GM04503 (cell line): ENCODE results near the gene SAMD10.

Experiments used
- DNase-seq: peaks from one replicate; pipeline ENCODE4 v3.0.0-alpha.2; 2012; ENCODE audit warnings: low read depth

The SAMD10 gene

DNA sequence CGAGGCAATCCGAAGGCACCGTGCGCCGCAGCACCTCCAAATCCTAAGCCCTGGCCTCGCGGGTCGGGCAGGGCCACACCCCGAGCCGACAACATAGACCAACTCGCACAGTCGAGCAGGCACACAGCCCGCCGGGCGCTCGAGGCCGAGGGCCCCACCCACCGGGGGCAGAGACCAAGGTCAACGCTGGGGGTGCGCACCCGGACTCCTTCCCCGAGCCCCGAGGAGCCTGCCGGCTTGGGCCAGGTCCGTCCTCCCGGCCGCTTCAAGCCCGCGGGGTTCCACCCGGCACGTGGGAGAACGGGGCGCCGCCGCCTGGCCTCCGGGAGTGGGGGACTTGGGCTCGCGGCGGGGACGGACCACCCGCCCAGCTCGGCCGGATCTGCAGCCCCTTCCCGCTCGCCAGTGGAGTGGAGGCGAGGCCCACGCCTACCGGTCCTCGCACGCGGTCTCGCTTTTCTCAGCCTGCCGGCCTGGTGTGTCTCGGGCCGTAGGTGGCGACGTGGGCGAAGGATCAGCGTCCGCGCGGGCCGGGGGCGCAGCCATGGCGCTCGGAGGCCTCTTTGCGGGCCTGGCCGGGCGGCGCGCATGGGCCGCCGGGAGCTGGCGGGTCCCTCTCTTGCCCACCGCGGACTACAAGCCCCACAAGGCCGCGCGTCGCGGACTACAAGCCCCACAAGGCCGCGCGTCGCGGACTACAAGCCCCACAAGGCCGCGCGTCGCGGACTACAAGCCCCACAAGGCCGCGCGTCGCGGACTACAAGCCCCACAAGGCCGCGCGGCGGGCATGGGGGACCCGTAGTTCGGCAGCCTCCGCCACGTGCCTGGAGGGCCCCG, 23.4 kb downstream of the SAMD10 start, which contains the start of gene UCKL1:
Gene UCKL1, minus strand, starts transcription at position 590 of the 837 bp plus-strand sequence. Its CDS starts 44 bp downstream, at position 546.
- DNase-seq = no peak

- no peak for DNase-seq
Observed at GRCh38 chr20:63955281-63955826, 24.1 kb downstream of the SAMD10 start.

DNA sequence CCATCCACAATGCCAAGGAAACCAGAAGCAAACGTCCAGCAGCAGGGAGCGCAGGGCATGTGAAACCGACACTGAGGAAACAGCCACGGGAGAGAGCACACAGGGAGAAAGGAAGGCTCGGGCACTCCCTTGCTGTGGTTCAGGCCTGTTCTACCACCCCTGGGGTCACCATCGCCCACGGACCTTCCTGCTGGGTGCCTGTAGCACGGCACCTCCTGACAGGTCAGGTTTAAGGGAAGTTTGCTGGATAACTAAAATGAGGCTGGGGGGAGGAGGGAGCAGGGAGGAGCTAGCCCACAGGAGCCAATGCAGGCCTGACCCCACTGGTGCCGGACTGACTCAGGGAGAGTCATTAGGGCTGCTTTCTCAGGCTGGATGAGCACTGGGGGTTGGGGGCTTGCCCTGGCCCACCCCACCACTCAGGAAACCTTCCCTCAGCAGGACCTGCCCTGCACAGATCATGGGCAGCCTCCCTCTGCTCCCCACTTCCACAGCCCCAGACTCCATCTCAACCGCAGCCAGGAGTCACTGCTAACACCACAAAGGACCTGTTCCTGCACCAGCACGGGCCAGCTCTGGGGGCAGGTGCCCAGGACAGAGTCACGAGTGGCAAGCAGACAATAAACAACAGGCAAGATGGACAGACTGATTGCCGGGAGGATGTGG, 25.5 kb downstream of the SAMD10 start:
- no peak for DNase-seq

DNA sequence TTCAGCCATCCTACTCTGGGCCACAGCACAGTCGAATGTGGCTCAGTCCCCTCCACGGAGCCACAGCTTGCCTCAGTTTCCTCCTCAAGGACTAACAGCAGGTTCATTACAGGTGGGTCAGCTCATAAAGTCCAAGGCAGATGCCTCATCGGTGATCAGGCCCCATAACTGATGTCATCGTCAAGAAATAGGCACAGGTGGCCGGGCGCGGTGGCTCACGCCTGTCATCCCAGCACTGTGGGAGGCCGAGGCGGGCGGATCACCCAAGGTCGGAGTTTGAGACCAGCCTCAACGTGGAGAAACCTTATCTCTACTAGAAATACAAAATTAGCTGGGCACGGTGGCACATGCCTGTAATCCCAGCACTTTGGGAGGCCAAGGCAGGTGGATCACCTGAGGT, 26.7 kb downstream of the SAMD10 start:
- no peak for DNase-seq

DNA sequence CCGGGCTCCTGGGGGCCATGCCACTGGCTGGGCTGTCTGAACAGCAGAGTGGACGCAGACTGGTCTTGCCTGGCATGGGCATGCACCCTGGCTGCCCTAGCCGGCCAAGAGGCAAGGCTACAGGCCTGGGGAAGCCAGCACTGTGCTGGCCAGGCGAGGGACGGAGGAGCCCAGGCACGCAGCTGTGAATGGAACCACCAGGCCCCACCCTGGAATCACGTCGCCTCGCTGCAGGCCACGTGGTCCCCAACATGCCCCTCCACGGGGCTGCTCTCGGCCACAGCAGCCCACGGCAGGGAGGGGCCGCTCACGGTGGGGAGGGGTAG, 27.3 kb downstream of the SAMD10 start:
- DNase-seq = no peak

DNA sequence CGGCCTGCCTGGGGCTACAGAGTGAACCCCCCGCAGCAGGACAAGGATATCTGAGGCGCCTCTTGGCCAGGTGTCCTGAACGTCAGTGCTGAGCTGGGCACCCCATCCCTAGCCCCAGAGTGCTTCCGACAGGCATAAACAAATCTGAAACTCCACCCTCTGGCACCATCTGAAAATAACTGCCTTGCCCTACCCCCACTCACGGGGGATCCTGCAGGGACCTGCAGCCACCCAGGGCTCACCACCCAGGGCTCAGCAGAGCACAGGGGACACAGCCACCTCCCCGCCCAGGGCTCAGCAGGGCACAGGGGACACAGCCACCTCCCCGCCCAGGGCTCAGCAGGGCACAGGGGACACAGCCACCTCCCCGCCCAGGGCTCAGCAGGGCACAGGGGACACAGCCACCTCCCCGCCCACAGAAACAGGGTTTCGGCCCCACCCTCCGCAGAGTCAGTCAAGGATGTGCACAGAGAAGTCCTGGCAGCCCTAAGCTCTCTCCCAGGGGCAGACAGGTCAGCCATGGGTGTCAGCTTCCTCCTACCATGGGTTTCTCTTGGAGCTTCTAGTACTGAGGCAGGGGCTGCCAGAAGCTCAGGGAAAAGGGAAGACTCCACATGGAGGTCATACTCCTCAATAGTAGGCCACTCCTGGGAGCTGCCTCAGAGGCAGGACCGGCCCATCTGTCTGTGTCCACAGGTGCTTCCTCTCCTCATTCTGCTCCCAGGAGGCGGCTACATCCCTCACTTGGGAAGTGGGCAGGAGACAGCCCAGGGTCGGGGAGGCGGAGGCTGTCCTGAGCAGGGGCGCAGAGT, 27.8 kb downstream of the SAMD10 start:
- no peak for DNase-seq

- no peak for DNase-seq
Observed at GRCh38 chr20:63950701-63951397, 28.6 kb downstream of the SAMD10 start.

- DNase-seq = no peak
Observed at GRCh38 chr20:63947638-63948456, 31.6 kb downstream of the SAMD10 start.

GRCh38 chr20:63946986-63947637, 32.3 kb downstream of the SAMD10 start:
- DNase-seq = no peak

- no peak for DNase-seq
Observed at GRCh38 chr20:63945921-63946920, 33.2 kb downstream of the SAMD10 start.

DNA sequence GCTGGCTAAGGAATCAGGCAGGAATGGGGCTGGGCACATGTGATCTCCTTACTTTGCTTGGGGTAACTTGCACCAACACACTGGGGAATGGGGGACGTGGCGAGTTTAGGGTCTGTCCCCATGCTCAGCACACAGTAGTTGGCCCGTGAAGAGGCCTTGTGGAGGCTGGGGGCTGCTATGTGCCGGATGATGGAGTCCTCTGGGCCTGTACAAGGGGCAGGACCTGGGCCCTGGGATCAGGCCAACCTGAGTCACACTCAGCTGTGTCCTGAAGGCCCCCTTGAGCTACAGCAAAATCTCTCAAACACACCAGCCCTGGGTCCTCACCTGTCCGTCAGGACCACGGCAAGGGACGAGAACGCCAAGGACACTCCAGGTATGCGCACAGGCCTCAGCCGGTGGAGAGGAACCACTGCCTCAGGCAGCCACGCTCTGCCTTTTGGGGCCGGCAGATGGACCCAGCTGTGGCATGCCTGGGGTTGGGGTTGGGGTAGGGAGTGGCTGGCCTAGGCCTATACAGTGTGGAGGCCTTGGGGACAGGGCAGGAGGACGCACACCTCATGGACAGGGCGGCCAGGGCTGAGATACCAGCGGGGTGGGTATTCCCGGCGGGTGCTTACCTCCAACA, 34.3 kb downstream of the SAMD10 start:
- DNase-seq = no peak

DNA sequence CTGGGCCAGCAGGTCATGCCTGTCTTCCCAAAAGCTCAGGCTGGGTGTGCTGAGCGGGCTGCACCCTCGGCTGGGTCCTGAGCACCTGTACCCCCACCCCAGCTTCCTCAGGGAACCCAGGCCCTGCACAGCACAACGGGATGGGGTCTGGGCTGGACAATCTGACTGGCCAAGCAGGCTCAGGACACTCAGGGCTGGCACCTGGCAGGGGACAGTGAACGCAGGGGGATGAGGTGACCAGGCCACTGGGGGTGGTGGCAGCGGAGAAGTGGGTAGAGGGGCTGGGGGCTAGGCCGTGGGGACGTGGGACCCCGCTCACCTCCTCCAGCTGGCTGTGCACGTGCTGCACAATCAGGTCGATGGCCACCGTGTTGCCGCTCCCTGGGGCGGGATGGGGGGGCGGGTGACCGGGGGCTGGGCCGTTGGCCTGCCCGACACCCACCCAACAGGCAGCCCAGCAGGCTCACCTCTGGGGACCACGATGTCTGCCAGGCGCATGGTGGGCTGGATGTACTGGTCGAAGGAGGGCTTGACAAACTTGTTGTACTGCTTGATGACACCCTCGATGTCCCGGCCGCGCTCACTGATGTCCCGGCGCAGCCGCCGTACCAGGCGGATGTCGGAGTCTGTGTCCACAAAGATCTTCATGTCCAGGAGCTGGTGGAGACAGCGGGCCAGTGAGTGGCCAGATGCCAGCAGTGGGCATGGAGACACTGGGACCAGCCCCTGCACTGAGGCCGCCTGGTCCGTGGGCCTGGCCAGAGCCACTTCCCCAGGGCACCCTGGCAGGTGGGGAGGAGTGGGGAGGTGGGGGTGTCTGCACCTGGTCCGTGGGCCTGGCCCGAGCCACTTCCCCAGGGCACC, 35.1 kb downstream of the SAMD10 start:
- no peak for DNase-seq

DNA sequence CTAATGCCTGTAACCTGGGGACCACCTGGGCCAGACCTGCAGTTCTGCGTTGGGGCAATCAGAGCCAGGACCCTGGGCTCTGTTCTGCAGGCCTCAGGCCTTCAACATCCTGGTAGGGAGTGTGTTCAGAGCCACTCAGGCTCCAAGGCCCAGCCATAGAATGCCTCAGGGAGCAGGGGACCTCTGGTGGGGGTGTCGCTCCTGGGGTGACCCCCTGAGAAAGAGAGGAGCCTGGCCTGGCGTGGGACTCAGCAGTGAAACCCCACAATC, 35.7 kb downstream of the SAMD10 start:
- no peak for DNase-seq

DNA sequence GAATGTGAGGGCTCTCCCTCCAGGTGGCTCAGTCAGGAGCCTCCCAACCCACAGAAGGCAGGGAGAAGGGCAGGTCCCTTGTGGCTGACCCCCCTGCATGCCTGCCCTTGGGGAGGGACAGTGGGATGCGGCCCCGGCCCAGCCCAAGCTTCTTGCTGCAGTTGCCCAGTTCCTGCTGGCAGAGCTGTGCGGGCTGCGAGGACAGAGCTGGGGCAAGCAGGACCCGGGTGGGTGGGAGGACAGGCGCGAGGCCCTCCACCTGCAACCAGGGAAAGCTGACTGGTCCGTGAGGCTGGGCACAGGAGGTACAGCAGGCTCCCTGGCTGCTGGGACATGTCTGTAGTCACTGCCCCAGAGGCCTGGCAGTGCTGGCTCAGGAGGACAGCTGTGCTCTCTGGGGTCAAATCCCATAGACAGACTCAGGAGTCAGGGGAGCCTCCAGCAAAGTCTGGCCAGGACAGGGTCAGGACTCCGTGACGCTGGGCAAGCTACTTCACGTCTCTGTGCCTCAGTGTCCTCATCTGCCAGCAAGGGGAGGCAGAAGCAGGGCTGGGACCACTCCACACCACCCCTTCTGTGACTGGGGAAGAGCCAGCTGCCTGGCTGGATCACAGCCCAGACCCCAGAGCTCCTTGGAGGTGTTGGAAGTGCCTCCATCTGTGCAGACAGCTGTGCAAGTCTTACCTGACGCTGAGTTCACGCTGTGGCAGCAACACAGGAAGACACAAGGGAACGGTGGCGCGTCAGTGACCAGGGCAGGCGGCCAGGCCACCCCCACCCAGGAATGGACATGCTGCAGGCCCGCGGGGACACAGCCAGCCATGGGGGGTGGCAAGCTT, 36.3 kb downstream of the SAMD10 start:
- DNase-seq = no peak

GRCh38 chr20:63942250-63942951, 37.0 kb downstream of the SAMD10 start:
- no peak for DNase-seq
